Astrocyte of the spinal cord (primary cell): ENCODE data around the gene TRPM2.
A peak's percentile ranks its signal among the peaks of the same experiment; 100 is the strongest.

Experiments
- DNase-seq: peaks from one replicate; pipeline ENCODE4 v3.0.0; 2011; ENCODE audit warnings: low read depth, low spot score
- H3K4me3 ChIP-seq: 2 replicates; pipeline ENCODE4 v1.5.1; 2011; ENCODE audit warnings: low read depth, mild to moderate bottlenecking, low read length, moderate library complexity
- in situ Hi-C: cut with HindIII; loops from 2 replicates; pipeline ENCODE4 v1.10.0; 2017; ENCODE audit warnings: low sequenced_read_pairs
- TF ChIP-seq, protein P1 (sequence below): IDR thresholded peaks from 2 replicates; pipeline ENCODE4 v1.5.1; 2012; ENCODE audit warnings: low read depth, mild to moderate bottlenecking, low read length, inconsistent platforms

TRPM2 gene

DNA sequence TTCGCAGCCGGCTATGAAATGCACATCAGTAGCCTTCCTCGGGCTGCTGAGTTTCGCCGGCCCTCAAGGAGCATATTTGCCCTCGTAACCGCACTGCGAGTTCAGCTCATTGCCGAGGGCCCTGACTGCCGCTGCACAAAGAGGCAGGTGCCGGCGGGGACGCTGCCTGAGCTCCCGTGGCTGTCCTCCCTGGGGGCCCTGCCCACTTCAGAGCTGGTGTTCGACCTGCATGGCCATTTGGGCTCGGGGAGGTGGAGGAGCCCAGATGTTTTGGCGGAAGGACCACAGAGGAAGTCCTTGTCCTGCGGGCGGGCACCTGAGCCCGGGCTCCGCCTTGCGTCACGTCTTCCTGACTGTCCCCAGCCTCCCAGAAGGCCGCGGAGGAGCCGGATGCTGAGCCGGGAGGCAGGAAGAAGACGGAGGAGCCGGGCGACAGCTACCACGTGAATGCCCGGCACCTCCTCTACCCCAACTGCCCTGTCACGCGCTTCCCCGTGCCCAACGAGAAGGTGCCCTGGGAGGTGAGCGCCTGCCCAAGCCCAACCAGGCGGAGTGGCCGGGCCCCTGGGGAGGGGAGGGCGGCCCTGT is 72.0 kb downstream of the TRPM2 start:
- no peak overlapping the region for H3K4me3 ChIP-seq
- no peak for DNase-seq
- in situ Hi-C loops: no loop called here
- TF ChIP-seq, protein P1, sequence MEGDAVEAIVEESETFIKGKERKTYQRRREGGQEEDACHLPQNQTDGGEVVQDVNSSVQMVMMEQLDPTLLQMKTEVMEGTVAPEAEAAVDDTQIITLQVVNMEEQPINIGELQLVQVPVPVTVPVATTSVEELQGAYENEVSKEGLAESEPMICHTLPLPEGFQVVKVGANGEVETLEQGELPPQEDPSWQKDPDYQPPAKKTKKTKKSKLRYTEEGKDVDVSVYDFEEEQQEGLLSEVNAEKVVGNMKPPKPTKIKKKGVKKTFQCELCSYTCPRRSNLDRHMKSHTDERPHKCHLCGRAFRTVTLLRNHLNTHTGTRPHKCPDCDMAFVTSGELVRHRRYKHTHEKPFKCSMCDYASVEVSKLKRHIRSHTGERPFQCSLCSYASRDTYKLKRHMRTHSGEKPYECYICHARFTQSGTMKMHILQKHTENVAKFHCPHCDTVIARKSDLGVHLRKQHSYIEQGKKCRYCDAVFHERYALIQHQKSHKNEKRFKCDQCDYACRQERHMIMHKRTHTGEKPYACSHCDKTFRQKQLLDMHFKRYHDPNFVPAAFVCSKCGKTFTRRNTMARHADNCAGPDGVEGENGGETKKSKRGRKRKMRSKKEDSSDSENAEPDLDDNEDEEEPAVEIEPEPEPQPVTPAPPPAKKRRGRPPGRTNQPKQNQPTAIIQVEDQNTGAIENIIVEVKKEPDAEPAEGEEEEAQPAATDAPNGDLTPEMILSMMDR: no peak

DNA sequence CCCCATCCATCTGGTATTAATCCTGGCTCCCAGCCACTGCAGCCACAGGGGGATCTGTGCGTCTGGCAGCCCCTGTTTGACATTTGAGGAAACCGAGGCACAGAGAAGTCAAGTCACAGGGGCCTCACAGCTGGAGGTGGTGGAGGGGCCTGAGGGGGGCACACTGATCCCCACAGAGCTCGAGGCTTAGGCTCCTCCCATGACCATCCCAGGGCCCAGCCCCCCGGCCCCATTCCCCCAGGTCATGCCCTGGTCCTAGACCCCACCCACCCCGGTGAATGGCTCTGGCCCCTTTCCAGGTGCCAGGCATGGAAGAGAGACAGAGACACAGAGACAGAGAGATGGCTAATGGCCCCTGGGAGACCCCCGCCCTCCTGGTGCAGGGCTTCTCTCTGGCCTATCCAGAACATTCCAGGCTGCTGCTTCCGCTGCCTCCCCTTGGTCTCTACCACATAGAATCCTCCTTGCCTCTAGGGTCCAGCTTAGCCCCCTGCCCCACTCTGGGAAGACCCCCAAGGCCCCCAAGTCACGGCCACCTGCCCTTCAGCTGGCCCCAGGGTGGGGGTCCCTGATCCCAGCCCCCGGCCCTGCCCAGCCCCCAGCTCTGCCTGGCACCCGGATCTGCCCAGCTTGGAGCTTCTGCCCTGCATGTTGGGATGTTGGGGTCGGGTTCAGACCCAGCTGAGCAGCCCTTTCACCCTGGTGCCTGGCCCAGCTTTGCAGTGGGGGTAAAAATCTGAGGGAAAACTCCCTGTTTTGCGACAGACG is 72.7 kb downstream of the TRPM2 start:
- no peak for DNase-seq
- in situ Hi-C loops: no loop called here
- no peak overlapping the region for H3K4me3 ChIP-seq
- TF ChIP-seq, protein P1: no peak

DNA sequence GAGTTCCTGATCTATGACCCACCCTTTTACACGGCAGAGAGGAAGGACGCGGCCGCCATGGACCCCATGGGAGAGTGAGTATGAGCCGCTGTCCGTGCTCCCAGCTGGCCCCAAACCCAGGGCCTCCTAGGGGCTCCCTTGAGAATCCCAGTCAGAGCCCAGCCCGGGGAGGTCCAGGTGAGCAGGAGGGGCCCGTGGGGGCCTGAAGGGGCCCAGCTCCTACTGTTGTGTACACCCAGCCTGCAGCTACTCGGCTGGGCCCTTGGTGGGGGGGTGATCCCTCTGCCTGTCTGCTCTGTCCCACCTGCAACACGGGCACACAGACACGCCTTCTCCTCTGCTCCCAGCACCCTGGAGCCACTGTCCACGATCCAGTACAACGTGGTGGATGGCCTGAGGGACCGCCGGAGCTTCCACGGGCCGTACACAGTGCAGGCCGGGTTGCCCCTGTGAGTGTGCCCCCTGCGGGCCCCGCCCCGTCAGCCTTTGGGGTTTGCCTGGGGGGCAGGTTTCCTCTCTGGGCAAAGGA is 73.3 kb downstream of the TRPM2 start:
- H3K4me3 ChIP-seq: no peak overlapping the region
- DNase-seq: no peak
- in situ Hi-C loops: no loop called here
- TF ChIP-seq, protein P1: no peak

DNA sequence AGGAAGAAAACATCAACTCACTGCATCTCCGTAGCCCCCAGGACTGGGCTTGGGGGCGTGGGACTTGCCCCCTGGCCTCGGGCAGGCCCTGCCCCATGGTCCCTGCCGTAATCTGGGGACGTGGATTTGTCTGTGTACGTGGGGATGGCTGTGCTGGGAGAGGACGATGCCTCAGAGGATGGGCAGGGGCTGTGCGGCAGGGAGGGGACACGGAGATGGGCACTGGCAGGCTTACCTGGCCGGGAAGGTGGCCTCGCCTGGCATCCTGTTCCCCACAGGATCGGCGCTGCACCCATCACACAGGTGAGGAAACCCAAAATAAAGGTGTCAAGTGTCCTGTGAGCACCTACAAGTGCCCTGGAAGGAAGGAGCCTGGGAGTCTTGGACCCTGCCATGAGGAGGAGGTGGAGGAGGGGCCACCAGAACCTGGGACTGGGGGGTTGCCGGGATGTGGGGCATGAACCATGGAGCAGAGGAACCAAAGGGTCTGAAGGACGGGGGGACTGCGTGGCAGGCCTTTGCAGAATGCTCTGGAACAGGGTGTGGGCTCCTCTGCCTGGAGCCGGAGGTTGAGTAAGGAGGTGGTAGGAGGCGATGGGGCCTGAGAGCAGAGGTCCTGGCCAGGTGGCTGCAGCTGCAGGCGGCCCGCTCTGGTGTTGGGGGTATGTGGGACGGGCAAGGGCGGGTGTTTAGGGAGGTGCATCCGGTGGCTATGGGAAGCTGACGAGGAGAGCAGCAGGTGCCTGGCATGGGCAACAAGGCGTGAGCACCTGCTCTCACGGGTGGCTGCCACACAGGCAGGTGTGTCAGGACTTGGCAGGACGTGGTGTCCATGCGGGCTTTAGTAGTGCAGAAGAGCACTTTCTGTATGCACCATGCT is 74.1 kb downstream of the TRPM2 start:
- no peak overlapping the region for H3K4me3 ChIP-seq
- in situ Hi-C loops: no loop called here
- TF ChIP-seq, protein P1: no peak
- DNase-seq: no peak

GRCh38 chr21:44428281-44428960 is 75.0 kb downstream of the TRPM2 start:
- DNase-seq: no peak
- no peak overlapping the region for H3K4me3 ChIP-seq
- in situ Hi-C loops: no loop called here
- TF ChIP-seq, protein P1: no peak

GRCh38 chr21:44429894-44430293 is 76.5 kb downstream of the TRPM2 start:
- DNase-seq: peak; percentile 1
- in situ Hi-C loops: no loop called here
- TF ChIP-seq, protein P1: no peak
- H3K4me3 ChIP-seq: no peak overlapping the region
